Cardiac fibroblast (primary cell): Measurements from ENCODE around the gene TGFBR3L.

Experiments
- DNase-seq, 2 donors: peaks; one replicate each; pipeline versions ENCODE4 v3.0.0 to v3.0.0-alpha.2; 2010; ENCODE audit warnings: low read depth in 2 of 2
- H3K4me3 ChIP-seq, 2 donors: replicated peaks in 1 of 2; 1 replicate in 1 of 2; 2 replicates in 1 of 2; pipeline ENCODE4 v1.5.1; 2011; ENCODE audit warnings: low read depth in 2 of 2, low read length in 2 of 2, mild to moderate bottlenecking in 2 of 2, moderate library complexity in 1 of 2
- TF ChIP-seq, protein P1 (sequence below): IDR thresholded peaks from one replicate; pipeline ENCODE4 v1.5.1; 2011; ENCODE audit warnings: low read depth, mild to moderate bottlenecking, low read length, inconsistent platforms

TGFBR3L gene

GRCh38 chr19:7931221-7932061 lies 16.8 kb downstream of the TGFBR3L start:
- H3K4me3 ChIP-seq, result no peak overlapping the region
- no peak for DNase-seq
- TF ChIP-seq, protein P1, sequence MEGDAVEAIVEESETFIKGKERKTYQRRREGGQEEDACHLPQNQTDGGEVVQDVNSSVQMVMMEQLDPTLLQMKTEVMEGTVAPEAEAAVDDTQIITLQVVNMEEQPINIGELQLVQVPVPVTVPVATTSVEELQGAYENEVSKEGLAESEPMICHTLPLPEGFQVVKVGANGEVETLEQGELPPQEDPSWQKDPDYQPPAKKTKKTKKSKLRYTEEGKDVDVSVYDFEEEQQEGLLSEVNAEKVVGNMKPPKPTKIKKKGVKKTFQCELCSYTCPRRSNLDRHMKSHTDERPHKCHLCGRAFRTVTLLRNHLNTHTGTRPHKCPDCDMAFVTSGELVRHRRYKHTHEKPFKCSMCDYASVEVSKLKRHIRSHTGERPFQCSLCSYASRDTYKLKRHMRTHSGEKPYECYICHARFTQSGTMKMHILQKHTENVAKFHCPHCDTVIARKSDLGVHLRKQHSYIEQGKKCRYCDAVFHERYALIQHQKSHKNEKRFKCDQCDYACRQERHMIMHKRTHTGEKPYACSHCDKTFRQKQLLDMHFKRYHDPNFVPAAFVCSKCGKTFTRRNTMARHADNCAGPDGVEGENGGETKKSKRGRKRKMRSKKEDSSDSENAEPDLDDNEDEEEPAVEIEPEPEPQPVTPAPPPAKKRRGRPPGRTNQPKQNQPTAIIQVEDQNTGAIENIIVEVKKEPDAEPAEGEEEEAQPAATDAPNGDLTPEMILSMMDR, result no peak

DNA sequence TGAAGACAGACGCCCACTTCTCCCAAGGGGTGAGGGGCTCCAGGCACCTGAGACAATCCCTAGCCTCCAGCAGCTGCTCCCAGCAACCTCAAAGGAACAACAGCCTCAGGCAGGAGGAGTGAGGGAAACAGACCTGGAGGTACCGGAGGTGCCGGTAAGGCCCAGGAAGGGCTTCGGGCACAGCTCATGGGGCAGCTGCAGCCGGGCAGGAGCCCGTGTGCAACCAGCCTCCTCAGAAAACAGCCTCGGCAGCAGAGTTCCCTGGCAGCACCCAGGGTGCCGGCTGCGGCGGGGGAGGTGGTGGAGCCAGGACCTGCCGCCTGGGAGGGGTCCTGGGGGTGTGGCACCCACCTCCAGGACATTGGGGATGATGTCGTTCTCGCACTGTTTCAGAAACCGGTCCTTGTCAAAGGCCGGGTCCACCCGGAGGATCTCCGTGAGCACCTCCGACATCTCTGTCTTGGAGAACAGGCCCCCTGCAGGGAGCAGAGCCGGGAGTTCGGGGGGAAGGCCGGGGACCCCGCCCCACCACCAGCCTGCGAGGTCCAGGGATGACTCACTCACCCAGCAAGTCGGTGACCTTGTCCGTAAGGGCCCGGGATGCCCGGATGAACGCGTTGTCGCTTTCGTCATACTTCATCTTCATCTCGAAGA lies 17.8 kb downstream of the TGFBR3L start:
- H3K4me3 ChIP-seq, result no peak overlapping the region
- TF ChIP-seq, protein P1, result no peak
- no peak for DNase-seq

- DNase-seq, result no peak
- no peak overlapping the region for H3K4me3 ChIP-seq
- TF ChIP-seq, protein P1, result no peak
Measured at GRCh38 chr19:7932930-7933300, 18.3 kb downstream of the TGFBR3L start.

GRCh38 chr19:7933411-7933810 lies 18.8 kb downstream of the TGFBR3L start:
- H3K4me3 ChIP-seq, result no peak overlapping the region
- DNase-seq, result no peak
- TF ChIP-seq, protein P1, result peak; percentile 36

- no peak for DNase-seq
- TF ChIP-seq, protein P1, result no peak
- H3K4me3 ChIP-seq, result no peak overlapping the region
Measured at GRCh38 chr19:7933828-7934725, 19.4 kb downstream of the TGFBR3L start.

GRCh38 chr19:7934766-7935165 lies 20.1 kb downstream of the TGFBR3L start:
- TF ChIP-seq, protein P1, result no peak
- DNase-seq, result no peak
- H3K4me3 ChIP-seq, result no peak overlapping the region
